ENCODE results near the gene CPNE7. TPM values are rescaled to one million over a fixed set of nuclear protein-coding genes. Genes with fewer than 3 reads are reported as not detected.

CPNE7 gene
- total and polyA plus RNA-seq, 2 of the 8 experiments (the other 6 are each of a cell fraction or from before 2014, with no cell fraction given): 10.0 to 23.7 TPM

DNA sequence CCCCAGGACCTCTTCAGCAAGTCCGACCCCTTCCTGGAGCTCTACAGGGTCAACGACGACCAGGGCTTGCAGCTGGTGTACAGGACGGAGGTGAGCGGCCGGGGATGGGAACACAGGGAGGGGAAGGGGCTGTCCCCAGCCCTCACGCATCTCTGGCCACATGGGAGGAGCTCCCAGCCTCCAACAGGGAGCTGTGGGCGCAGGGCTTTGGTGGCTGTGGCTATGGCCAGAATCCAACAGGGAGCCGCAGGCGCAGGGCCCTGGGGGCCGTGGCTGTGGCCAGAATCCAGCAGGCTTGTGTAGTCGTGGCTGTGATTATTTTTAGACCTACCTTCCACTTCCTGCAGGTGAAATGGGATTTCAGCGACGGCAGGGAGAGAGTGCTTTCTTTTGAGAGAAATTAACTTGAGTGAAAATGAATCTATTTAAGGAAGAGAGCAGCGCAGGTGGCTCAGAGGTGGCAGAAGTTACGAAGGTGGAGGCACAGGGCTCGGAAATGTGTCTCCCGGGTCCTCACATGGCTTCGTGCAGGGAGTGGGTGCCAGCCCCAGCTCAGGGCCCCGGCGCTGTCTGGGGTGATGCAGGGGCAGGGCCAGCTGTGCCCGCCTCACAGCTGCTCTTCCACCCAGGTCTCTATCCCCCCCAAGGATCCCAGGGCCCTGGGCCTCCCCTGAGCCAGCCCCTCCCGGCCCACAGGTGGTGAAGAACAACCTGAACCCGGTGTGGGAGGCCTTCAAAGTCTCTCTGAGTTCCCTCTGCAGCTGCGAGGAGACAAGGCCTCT lies 9.4 kb downstream of the CPNE7 start (continued):
- no peak for TF ChIP-seq SP4 (IDR thresholded peaks at IDR 0.05; ENCODE audit: low read length)
- no peak for TF ChIP-seq CBX5 (IDR thresholded peaks at IDR 0.05; ENCODE audit: low read depth, low read length)
- TF ChIP-seq TAF7 (optimal IDR thresholded peaks at IDR 0.05; ENCODE audit: borderline replicate concordance, low read depth, low read length): no peak
- TF ChIP-seq MAX (IDR thresholded peaks at IDR 0.05): no peak

Data from H1 (cell line).